ENCODE measurements around the gene PPP1R2.

The PPP1R2 gene

GRCh38 chr3:195535293-195535692, 7.8 kb downstream of the PPP1R2 start:
- no peaks in the 10 kb centered on the region for H3K27me3 ChIP-seq (ENCODE audit: control insufficient read depth, low read length)
- no peak overlapping the region for H3K4me3 ChIP-seq (ENCODE audit: low read length)
- peaks cover 18% of the 10 kb centered on the region for H4K20me1 ChIP-seq (ENCODE audit: control insufficient read depth, insufficient read depth, low read depth, low read length)
- H3K9me3 ChIP-seq (ENCODE audit: control insufficient read depth, insufficient read depth, low read length) = no peaks in the 10 kb centered on the region
- H3K79me2 ChIP-seq (ENCODE audit: control insufficient read depth, low read length) = peaks cover 86% of the 10 kb centered on the region
- no peak for TF ChIP-seq CTCF (IDR thresholded peaks at IDR 0.05; ENCODE audit: low read depth, low read length, poor library complexity, severe bottlenecking)
- no peak for TF ChIP-seq EZH2phosphoT487 (IDR thresholded peaks at IDR 0.05; ENCODE audit: borderline replicate concordance, low read length)
- H3K4me2 ChIP-seq (ENCODE audit: low read length) = no peak overlapping the region
- peaks cover 20% of the 10 kb centered on the region for H3K4me1 ChIP-seq (ENCODE audit: control insufficient read depth, low read length)
- no peaks in the 10 kb centered on the region for H3K9me2 ChIP-seq (replicated peaks; ENCODE audit: control insufficient read depth, low read length)
- H3K27ac ChIP-seq (ENCODE audit: low read depth, low read length) = no peak overlapping the region
- H3F3A ChIP-seq (ENCODE audit: control insufficient read depth, insufficient read depth) = no peaks in the 10 kb centered on the region
- peaks cover 5% of the 10 kb centered on the region; the same call in 1 of the 2 replicates for H3K36me3 ChIP-seq (ENCODE audit: control insufficient read depth, low read length)

GRCh38 chr3:195532834-195533233, 10.3 kb downstream of the PPP1R2 start:
- H3K79me2 ChIP-seq (ENCODE audit: control insufficient read depth, low read length) = peaks cover 67% of the 10 kb centered on the region
- TF ChIP-seq EZH2phosphoT487 (IDR thresholded peaks at IDR 0.05; ENCODE audit: borderline replicate concordance, low read length) = no peak
- TF ChIP-seq CTCF (IDR thresholded peaks at IDR 0.05; ENCODE audit: low read depth, low read length, poor library complexity, severe bottlenecking) = no peak
- peaks cover 4% of the 10 kb centered on the region; the same call in 1 of the 2 replicates for H3K36me3 ChIP-seq (ENCODE audit: control insufficient read depth, low read length)
- H3K9me2 ChIP-seq (replicated peaks; ENCODE audit: control insufficient read depth, low read length) = no peaks in the 10 kb centered on the region
- H3F3A ChIP-seq (ENCODE audit: control insufficient read depth, insufficient read depth) = 0 out of 2 replicates have a peak, but pooled peaks cover 3% of the 10 kb centered on the region
- H3K4me2 ChIP-seq (ENCODE audit: low read length) = no peak overlapping the region
- no peaks in the 10 kb centered on the region for H3K9me3 ChIP-seq (ENCODE audit: control insufficient read depth, insufficient read depth, low read length)
- H4K20me1 ChIP-seq (ENCODE audit: control insufficient read depth, insufficient read depth, low read depth, low read length) = peaks cover 9% of the 10 kb centered on the region; the same call in 1 of the 2 replicates
- H3K4me3 ChIP-seq (ENCODE audit: low read length) = no peak overlapping the region
- 0 out of 2 replicates have a peak, but pooled peaks cover under 1% of the 10 kb centered on the region for H3K4me1 ChIP-seq (ENCODE audit: control insufficient read depth, low read length)
- H3K27ac ChIP-seq (ENCODE audit: low read depth, low read length) = no peak overlapping the region
- no peaks in the 10 kb centered on the region for H3K27me3 ChIP-seq (ENCODE audit: control insufficient read depth, low read length)

GRCh38 chr3:195532345-195532744, 10.8 kb downstream of the PPP1R2 start:
- no peaks in the 10 kb centered on the region for H3K4me1 ChIP-seq (ENCODE audit: control insufficient read depth, low read length)

GRCh38 chr3:195531683-195532082, 11.4 kb downstream of the PPP1R2 start:
- no peak overlapping the region for H3K4me2 ChIP-seq (ENCODE audit: low read length)
- TF ChIP-seq EZH2phosphoT487 (IDR thresholded peaks at IDR 0.05; ENCODE audit: borderline replicate concordance, low read length) (no peak), CTCF (IDR thresholded peaks at IDR 0.05; ENCODE audit: low read depth, low read length, poor library complexity, severe bottlenecking) (no peak)
- no peak overlapping the region for H3K27ac ChIP-seq (ENCODE audit: low read depth, low read length)
- no peaks in the 10 kb centered on the region for H3K9me3 ChIP-seq (ENCODE audit: control insufficient read depth, insufficient read depth, low read length)
- H3K79me2 ChIP-seq (ENCODE audit: control insufficient read depth, low read length) = peaks cover 58% of the 10 kb centered on the region
- peaks cover 9% of the 10 kb centered on the region; the same call in 1 of the 2 replicates for H4K20me1 ChIP-seq (ENCODE audit: control insufficient read depth, insufficient read depth, low read depth, low read length)
- no peaks in the 10 kb centered on the region for H3K4me1 ChIP-seq (ENCODE audit: control insufficient read depth, low read length)
- 0 out of 2 replicates have a peak, but pooled peaks cover 3% of the 10 kb centered on the region for H3F3A ChIP-seq (ENCODE audit: control insufficient read depth, insufficient read depth)
- no peaks in the 10 kb centered on the region for H3K27me3 ChIP-seq (ENCODE audit: control insufficient read depth, low read length)
- H3K9me2 ChIP-seq (replicated peaks; ENCODE audit: control insufficient read depth, low read length) = no peaks in the 10 kb centered on the region
- peaks cover 5% of the 10 kb centered on the region; the same call in 1 of the 2 replicates for H3K36me3 ChIP-seq (ENCODE audit: control insufficient read depth, low read length)
- H3K4me3 ChIP-seq (ENCODE audit: low read length) = no peak overlapping the region

More at GRCh38 chr3:195532345-195532744, 10.8 kb downstream of the PPP1R2 start:
- peaks cover 9% of the 10 kb centered on the region; the same call in 1 of the 2 replicates for H4K20me1 ChIP-seq (ENCODE audit: control insufficient read depth, insufficient read depth, low read depth, low read length)
- no peak overlapping the region for H3K4me2 ChIP-seq (ENCODE audit: low read length)
- TF ChIP-seq EZH2phosphoT487 (IDR thresholded peaks at IDR 0.05; ENCODE audit: borderline replicate concordance, low read length) = no peak
- 0 out of 2 replicates have a peak, but pooled peaks cover 3% of the 10 kb centered on the region for H3F3A ChIP-seq (ENCODE audit: control insufficient read depth, insufficient read depth)
- H3K27ac ChIP-seq (ENCODE audit: low read depth, low read length) = no peak overlapping the region
- H3K4me3 ChIP-seq (ENCODE audit: low read length) = no peak overlapping the region
- H3K27me3 ChIP-seq (ENCODE audit: control insufficient read depth, low read length) = no peaks in the 10 kb centered on the region
- peaks cover 62% of the 10 kb centered on the region for H3K79me2 ChIP-seq (ENCODE audit: control insufficient read depth, low read length)
- H3K36me3 ChIP-seq (ENCODE audit: control insufficient read depth, low read length) = peaks cover 5% of the 10 kb centered on the region; the same call in 1 of the 2 replicates
- no peaks in the 10 kb centered on the region for H3K9me3 ChIP-seq (ENCODE audit: control insufficient read depth, insufficient read depth, low read length)
- H3K9me2 ChIP-seq (replicated peaks; ENCODE audit: control insufficient read depth, low read length) = no peaks in the 10 kb centered on the region
